Caco-2 (cell line): ENCODE measurements around the gene ATP6V0C. TPM values are rescaled to one million over a fixed set of nuclear protein-coding genes. Genes with fewer than 3 reads are reported as not detected.
A peak's percentile ranks its signal among the peaks of the same experiment; 100 is the strongest.

Source experiments
- BruUV-seq: library from RNA; stranded (reverse); fragments of 400-500 nt; replicated peaks from 2 replicates; lab custom pipeline; 2021; lab: Mats Ljungman, UMichigan
- CTCF ChIA-PET: fragments of 300-600 bp; sonication (Branson Sonifier 250); formaldehyde crosslinking; loops from one replicate; lab custom pipeline; 2022; ENCODE audit warnings: antibody characterized with exemption; lab: Charles Lee
- POLR2A ChIA-PET: fragments of 300-600 bp; sonication (Branson Sonifier 250); formaldehyde crosslinking; loops from one replicate; lab custom pipeline; 2022; ENCODE audit warnings: antibody characterized with exemption; lab: Charles Lee
- DNase-seq, 2 experiments: peaks; one replicate each; pipeline versions ENCODE4 v3.0.0 to v3.0.0-alpha.2; 2020 to 2022
- H3K27me3 ChIP-seq: replicated peaks from 2 replicates; pipeline ENCODE4 v1.6.0; 2011; ENCODE audit warnings: low read length; ENCODE audit not compliant: control insufficient read depth, insufficient read depth
- H3K36me3 ChIP-seq: 2 replicates; pipeline ENCODE4 v1.5.1; 2011; ENCODE audit warnings: low read length; ENCODE audit not compliant: control insufficient read depth, insufficient read depth
- H3K4me1 ChIP-seq: fragments of 250-450 bp; sonication (Bioruptor Pico); 2 replicates; pipeline ENCODE4 v1.5.1; 2020; ENCODE audit warnings: mild to moderate bottlenecking
- H3K4me3 ChIP-seq: 2 replicates; pipeline ENCODE4 v1.5.1; 2011; ENCODE audit warnings: low read depth, mild to moderate bottlenecking, control low read depth, low read length
- H3K9me3 ChIP-seq: fragments of 250-450 bp; sonication (Bioruptor Pico); 2 replicates; pipeline ENCODE4 v1.5.1; 2020; ENCODE audit warnings: mild to moderate bottlenecking, moderate library complexity
- H3K27ac Mint-ChIP-seq: one replicate; pipeline ENCODE4 v1.8.0; 2022; ENCODE audit warnings: mixed read lengths; ENCODE audit not compliant: unreplicated experiment
- H3K27me3 Mint-ChIP-seq: one replicate; pipeline ENCODE4 v1.8.0; 2022; ENCODE audit warnings: mixed read lengths; ENCODE audit not compliant: insufficient read depth, unreplicated experiment
- H3K36me3 Mint-ChIP-seq: one replicate; pipeline ENCODE4 v1.8.0; 2022; ENCODE audit warnings: mild to moderate bottlenecking, mixed read lengths; ENCODE audit not compliant: insufficient read depth, unreplicated experiment
- H3K4me1 Mint-ChIP-seq: one replicate; pipeline ENCODE4 v1.8.0; 2022; ENCODE audit warnings: low read depth, mixed read lengths; ENCODE audit not compliant: unreplicated experiment
- H3K4me3 Mint-ChIP-seq: one replicate; pipeline ENCODE4 v1.8.0; 2022; ENCODE audit warnings: mild to moderate bottlenecking, moderate library complexity, mixed read lengths; ENCODE audit not compliant: unreplicated experiment
- H3K9me3 Mint-ChIP-seq: one replicate; pipeline ENCODE4 v1.8.0; 2022; ENCODE audit warnings: mixed read lengths; ENCODE audit not compliant: unreplicated experiment
- intact Hi-C: fragments of 100-400 bp; cut with micrococcal nuclease; formaldehyde crosslinking; loops from one replicate; pipeline ENCODE4 v1.10.0; 2022; ENCODE audit not compliant: unreplicated experiment
- total RNA-seq: library from RNA; stranded (reverse); gene quantifications from 2 replicates; pipeline ENCODE4 v1.2.3, GENCODE V29; 2022
- TF ChIP-seq, protein P1 (sequence below), 2 experiments: fragments of 200-600 bp in 1 of 2; IDR thresholded peaks; 1 replicate in 1 of 2; 2 replicates in 1 of 2; pipeline versions ENCODE4 v1.5.1 to v1.8.0; 2011 to 2022; ENCODE audit warnings: antibody characterized with exemption in 1 of 2, control low read depth in 1 of 2, inconsistent platforms in 1 of 2, low read depth in 1 of 2, low read length in 1 of 2, mild to moderate bottlenecking in 1 of 2, moderate library complexity in 1 of 2; ENCODE audit not compliant: insufficient read depth in 1 of 2, severe bottlenecking in 1 of 2, unreplicated experiment in 1 of 2

ATP6V0C gene
- total RNA-seq, 1 experiment from 2014 or later = 200 TPM

- H3K9me3 Mint-ChIP-seq = no peaks in the 10 kb centered on the region
- H3K36me3 ChIP-seq = peaks cover 4% of the 10 kb centered on the region
- peaks cover 12% of the 10 kb centered on the region for H3K4me1 ChIP-seq
- H3K27me3 Mint-ChIP-seq = no peaks in the 10 kb centered on the region
- H3K27ac Mint-ChIP-seq = no peak overlapping the region
- H3K9me3 ChIP-seq = no peaks in the 10 kb centered on the region
- CTCF ChIA-PET = no interaction called here
- POLR2A ChIA-PET = no interaction called here
- TF ChIP-seq, protein P1, sequence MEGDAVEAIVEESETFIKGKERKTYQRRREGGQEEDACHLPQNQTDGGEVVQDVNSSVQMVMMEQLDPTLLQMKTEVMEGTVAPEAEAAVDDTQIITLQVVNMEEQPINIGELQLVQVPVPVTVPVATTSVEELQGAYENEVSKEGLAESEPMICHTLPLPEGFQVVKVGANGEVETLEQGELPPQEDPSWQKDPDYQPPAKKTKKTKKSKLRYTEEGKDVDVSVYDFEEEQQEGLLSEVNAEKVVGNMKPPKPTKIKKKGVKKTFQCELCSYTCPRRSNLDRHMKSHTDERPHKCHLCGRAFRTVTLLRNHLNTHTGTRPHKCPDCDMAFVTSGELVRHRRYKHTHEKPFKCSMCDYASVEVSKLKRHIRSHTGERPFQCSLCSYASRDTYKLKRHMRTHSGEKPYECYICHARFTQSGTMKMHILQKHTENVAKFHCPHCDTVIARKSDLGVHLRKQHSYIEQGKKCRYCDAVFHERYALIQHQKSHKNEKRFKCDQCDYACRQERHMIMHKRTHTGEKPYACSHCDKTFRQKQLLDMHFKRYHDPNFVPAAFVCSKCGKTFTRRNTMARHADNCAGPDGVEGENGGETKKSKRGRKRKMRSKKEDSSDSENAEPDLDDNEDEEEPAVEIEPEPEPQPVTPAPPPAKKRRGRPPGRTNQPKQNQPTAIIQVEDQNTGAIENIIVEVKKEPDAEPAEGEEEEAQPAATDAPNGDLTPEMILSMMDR (IDR thresholded peaks at IDR 0.05; ENCODE audit: insufficient read depth in 1 of 2, low read depth in 1 of 2, low read length in 1 of 2, severe bottlenecking in 1 of 2, unreplicated experiment in 1 of 2) = no peak
- no peak overlapping the region for H3K4me3 Mint-ChIP-seq
- peaks cover 7% of the 10 kb centered on the region for H3K4me1 Mint-ChIP-seq
- peaks cover 38% of the 10 kb centered on the region for H3K36me3 Mint-ChIP-seq
- no peaks in the 10 kb centered on the region for H3K27me3 ChIP-seq
- no TSS peak for BruUV-seq
- no peak overlapping the region for H3K4me3 ChIP-seq
- intact Hi-C loops = no loop called here
- DNase-seq = no peak
Measured at GRCh38 chr16:2529061-2529931, 15.5 kb downstream of the ATP6V0C start.

DNA sequence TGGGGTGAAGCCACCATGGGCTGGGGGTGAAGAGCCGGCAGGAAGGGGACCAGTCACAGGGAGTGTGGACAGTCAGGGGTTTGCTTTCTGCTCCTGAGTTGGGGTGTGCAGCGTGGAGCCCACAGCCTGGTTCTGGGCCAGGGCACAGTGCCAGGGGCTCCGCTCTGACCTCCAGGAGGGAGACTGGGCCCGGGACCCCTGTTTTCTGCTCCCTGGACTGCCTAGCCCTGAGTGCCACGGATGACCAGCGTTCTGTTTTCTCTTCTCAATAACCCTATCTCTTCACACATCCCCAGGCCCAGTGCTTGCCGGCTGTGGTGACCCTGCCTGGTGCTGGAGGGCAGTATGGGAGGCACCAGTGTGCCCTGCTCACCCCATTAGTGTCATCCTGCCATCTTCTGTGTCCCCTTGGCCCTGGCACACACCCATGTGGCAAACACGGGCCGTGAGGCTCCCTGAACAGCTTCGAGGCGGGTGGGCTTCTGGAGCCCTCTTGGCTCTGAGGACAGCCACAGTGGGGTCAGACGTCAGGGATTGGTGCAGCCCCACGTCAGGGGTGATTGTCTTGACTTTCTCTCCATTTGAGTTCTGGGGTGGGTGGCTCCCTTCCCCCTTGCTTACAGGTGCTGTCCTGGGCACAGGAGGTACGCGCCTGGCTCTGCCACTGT, 16.3 kb downstream of the ATP6V0C start:
- H3K27me3 ChIP-seq = no peaks in the 10 kb centered on the region
- Mint-ChIP-seq H3K4me1 (no peaks in the 10 kb centered on the region), H3K27ac (no peak overlapping the region), H3K9me3 (no peaks in the 10 kb centered on the region), H3K27me3 (no peaks in the 10 kb centered on the region), H3K36me3 (peaks cover 30% of the 10 kb centered on the region), H3K4me3 (no peak overlapping the region)
- POLR2A ChIA-PET = no interaction called here
- BruUV-seq = no TSS peak
- no peak overlapping the region for H3K4me3 ChIP-seq
- DNase-seq = no peak
- CTCF ChIA-PET = no interaction called here
- H3K4me1 ChIP-seq = peaks cover 5% of the 10 kb centered on the region
- H3K9me3 ChIP-seq = no peaks in the 10 kb centered on the region
- intact Hi-C loops = no loop called here
- TF ChIP-seq, protein P1 (IDR thresholded peaks at IDR 0.05; ENCODE audit: insufficient read depth in 1 of 2, low read depth in 1 of 2, low read length in 1 of 2, severe bottlenecking in 1 of 2, unreplicated experiment in 1 of 2) = no peak
- peaks cover 4% of the 10 kb centered on the region for H3K36me3 ChIP-seq

DNA sequence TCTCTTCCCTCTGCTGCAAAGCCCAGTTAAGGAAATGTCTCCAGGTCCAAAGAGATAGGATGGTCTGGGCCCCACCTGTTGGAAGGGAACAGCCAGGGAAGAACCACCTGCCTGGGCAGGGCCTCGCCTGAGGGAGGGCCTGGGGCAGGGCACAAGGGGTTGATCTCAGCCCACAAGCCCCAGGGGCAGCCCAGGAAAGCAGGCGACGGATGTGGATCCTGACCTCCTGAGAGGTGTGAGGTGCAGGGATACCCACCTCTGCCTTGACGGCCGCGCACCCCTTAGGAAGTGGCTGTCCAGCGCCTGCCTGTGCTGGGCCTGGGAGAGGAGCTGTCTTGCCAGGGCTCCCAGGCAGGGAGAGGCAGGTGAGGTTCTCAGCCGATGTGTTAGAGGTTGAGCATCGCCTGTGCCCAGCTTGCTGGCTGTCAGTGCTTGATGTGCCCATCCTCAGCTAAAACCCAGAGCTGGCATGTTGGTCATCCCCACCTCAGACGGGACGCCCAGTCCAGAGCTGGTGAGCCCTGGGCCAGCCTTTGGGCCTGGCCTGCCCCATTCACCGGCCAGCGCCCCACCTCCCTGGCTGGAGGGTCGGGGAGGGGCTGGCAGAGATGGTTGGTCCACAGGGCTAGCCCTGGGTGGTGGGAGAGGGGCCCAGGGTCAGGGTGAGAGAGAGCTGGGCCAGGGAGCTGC, 17.0 kb downstream of the ATP6V0C start:
- Mint-ChIP-seq H3K9me3 (no peaks in the 10 kb centered on the region), H3K36me3 (peaks cover 27% of the 10 kb centered on the region), H3K4me1 (no peaks in the 10 kb centered on the region), H3K27ac (peak overlapping the region; percentile 94), H3K4me3 (peak overlapping the region; percentile 86), H3K27me3 (no peaks in the 10 kb centered on the region)
- Histone ChIP-seq H3K4me1 (peaks cover 4% of the 10 kb centered on the region; the same call in 1 of the 2 replicates), H3K27me3 (no peaks in the 10 kb centered on the region), H3K4me3 (peak overlapping the region; percentile 47), H3K36me3 (peaks cover 4% of the 10 kb centered on the region), H3K9me3 (no peaks in the 10 kb centered on the region)
- CTCF ChIA-PET = no interaction called here
- BruUV-seq = no TSS peak
- TF ChIP-seq, protein P1 (IDR thresholded peaks at IDR 0.05; ENCODE audit: insufficient read depth in 1 of 2, low read depth in 1 of 2, low read length in 1 of 2, severe bottlenecking in 1 of 2, unreplicated experiment in 1 of 2) = no peak
- intact Hi-C loops = no loop called here
- POLR2A ChIA-PET = interaction anchor here (0.6 kb wide), 3 partner anchors 10 to 279 kb away, joined by 4 to 9 read pairs (median 6); partner anchors contain the start of genes AMDHD2 and ECI1
- DNase-seq = no peak
